ENCODE data around the gene TNFAIP8.
"Not testable (repeated sequence)": the region's sequence is repeated elsewhere in the genome, so short reads cannot be mapped to it uniquely, and the experiment has no call there.

Gene TNFAIP8

DNA sequence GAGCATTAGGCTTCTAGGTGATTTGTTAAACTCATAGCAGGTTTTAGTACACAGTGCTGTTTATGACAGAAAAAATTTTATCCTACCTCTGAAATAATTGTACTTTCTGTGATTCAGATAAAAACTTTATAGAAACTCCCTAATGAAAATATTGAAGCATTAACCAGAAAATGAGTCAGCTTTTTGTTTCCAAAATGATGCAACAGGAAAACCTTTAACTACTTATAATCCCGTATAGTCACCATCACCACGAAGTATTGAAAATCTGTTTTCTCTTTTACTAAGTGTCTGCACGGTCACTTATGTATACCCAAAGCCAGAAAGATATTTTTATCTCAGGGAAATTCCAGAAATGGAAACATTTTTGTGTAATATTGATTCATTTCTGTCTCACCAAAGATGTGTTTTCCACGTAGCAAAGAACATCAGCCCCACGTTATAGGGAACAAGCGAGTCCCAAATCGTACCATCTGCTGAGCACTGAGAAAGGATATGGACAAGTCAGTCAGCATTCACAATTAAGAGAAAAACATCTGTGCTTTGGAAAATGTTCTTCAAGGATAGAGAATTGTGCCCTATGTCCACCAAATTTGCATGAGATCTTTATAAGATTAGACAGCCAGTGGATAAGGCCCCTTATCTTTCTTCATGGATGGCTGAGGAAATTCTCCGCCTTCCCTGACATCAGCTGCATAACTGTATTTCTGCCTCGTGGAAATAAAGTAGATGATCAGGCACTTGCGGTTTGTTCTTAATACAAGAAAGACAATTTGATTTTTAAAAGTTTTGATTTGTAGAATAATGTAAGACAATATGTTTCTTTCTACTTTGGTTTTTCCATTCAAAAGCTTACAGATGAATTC is 41.9 kb downstream of the TNFAIP8 start:
- peak; percentile 39 to 41 for DNase-seq

DNA sequence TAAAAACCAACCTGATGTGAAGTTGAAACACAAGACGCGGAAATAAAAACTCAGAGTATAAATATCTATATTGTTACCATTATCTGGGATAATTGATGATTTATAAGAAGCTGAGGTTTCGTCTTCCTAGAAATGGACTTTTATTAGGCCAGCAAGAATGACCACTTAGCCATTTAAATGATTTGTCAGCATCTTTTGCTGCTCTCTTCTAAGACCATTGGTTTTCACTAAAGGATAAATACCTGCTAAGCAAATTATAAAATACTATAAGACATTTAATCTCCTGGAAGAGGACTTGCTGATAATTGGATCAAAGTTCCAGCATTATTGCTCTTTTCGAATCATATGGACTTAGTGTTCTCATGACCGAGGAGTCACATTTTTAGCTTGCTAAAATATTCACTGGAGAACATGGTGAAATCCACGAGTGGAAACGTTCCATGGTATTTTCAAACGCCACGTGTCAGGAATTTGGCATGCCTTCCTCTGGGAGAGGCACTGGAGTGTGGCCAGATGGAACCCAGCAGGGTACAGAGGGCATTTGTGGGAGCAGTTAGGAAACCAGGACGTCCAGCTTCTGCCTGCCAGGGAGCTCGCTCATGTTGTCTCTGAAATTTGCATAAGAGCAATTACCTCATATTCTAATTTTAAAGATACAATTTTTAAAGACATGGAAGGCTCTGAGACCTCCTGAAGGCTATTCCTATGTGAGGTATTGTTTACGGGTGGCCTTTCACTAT is 43.1 kb downstream of the TNFAIP8 start:
- no peak for DNase-seq

DNA sequence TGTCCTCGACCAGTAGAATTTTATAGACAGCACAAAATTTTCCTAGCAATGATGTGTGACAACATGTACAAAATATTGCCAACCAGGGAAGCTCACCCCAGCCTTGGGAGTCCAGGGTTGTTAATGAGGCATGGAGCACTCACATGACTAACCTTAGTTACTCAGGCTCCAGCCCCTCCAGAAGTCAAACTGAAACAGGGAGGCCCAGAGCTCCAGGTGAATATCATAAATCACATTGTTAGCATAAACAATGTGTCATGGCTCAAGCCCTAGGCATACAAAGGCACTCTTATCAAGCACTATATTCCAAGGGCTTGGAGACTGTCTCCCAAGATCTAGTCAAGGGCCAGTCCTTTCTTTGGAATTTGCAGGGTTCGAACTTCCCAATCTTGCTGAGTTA is 44.4 kb downstream of the TNFAIP8 start:
- no peak for DNase-seq

DNA sequence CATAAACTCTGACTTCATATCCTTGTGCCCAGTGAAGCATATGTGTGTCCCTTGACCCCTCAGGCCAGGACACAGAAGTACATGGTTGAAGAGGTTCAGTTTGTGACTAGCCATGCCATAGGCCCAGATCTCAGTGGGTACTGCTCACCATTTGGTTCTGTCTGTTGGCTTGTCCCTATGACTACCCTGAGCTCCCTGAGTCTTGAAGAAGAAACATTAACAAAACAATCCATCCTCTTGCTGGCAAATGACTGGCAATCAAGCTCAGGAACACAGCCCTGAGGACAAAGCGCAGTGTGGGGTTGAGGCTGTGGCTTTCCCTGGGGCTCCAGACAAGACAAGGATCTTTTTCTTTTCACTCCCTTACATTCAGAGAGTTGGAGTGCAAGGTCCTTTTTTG is 46.3 kb downstream of the TNFAIP8 start:
- DNase-seq: no peak

- no peak for DNase-seq
Observed at GRCh38 chr5:119402555-119402954, 46.7 kb downstream of the TNFAIP8 start.

- no peak for DNase-seq
Observed at GRCh38 chr5:119404033-119404432, 48.2 kb downstream of the TNFAIP8 start.

DNA sequence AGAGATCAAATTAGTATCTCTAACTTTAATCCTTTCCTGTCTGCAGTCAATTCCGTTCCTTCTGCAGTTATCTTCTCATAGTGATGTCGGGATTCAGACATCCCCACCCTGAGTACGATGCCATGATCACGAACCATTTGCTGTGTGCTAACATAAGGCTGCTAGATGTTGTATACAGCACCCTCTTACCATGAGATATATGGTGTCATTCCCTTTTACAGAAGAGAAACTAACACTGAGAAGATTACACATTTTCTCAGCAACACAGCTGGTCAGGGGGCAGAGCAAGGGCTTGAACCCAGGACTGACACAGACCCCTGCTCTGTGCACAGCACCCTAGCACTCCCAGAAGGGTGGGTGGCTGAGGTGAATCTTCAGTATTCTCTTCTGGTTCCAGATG is 49.6 kb downstream of the TNFAIP8 start:
- DNase-seq: no peak

DNA sequence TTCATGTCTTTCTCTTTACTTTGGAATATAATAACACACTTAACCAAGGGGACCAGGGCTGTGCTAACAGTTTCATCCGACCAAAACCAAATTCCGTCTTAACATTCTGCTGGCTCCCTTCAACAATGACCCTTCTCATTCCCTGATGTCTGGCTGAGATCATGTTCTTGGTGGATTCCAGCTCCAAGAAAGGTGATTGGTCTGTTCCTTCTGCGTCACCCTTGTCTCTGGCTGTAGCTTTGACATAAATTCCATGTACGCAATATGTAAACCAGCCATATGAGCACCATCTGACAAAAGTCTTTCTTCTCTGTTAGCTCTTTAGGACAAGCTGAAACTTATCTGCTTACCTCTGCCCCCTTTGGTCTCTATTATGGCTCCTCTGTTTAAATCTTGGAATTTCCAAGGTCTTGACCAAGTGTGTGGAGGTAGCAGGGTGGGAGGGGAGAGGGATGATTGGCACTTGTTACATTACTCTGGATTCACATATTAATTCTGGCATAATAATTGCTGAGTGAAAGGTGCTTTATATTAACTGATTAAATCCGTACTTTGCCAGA is 50.8 kb downstream of the TNFAIP8 start:
- no peak for DNase-seq

- no peak for DNase-seq
Observed at GRCh38 chr5:119409235-119409815, 53.5 kb downstream of the TNFAIP8 start.

- DNase-seq: no peak
Observed at GRCh38 chr5:119410448-119411159, 54.8 kb downstream of the TNFAIP8 start.

GRCh38 chr5:119411361-119412278 is 55.8 kb downstream of the TNFAIP8 start:
- peak; percentile 46 to 69 for DNase-seq

DNA sequence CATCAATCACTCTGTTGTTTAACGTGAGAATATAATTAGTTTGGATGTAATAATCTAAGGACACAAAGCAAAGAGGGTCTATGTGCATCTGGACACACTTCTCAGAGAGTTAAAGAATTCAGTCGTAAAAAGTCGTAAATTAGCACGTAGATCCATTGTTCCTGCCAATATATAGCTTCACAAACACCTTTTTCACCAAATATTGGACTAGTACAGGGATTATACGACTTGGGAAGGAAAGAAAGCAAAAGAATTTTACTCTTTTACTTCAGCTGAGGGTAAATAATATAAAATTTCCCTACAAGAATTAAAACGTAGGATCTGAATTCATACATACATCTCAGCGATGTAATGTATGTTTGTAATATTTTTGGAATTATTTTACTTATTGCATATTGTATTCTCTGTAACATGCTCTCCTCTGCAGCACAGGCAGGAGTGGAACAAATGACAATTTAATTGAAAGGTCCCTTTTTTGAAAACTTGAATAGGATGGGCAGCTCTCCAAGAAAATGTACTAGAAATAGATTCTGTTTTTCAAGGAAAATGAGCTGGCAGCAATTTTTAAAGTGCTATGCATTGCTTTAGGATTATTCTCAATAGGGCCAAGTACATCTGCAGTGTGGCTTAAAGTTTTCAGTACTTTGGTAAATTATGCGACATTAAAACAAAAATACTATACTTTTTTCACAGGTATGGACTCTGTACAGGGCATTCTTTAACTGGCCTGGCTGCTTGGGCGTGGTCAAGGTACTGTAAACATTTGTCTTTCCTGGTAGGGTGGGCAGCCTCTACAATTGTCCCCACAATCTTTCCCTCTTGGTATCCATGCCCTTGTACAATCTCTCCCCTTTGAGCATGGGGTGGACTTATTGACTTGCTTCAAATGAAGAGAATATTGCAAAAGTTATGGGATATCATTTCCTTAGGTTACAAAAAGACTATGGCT is 56.7 kb downstream of the TNFAIP8 start:
- no peak for DNase-seq

- DNase-seq: not testable (repeated sequence)
Observed at GRCh38 chr5:119414124-119414734, 58.4 kb downstream of the TNFAIP8 start.

GRCh38 chr5:119417891-119418605 is 62.2 kb downstream of the TNFAIP8 start:
- DNase-seq: no peak

DNA sequence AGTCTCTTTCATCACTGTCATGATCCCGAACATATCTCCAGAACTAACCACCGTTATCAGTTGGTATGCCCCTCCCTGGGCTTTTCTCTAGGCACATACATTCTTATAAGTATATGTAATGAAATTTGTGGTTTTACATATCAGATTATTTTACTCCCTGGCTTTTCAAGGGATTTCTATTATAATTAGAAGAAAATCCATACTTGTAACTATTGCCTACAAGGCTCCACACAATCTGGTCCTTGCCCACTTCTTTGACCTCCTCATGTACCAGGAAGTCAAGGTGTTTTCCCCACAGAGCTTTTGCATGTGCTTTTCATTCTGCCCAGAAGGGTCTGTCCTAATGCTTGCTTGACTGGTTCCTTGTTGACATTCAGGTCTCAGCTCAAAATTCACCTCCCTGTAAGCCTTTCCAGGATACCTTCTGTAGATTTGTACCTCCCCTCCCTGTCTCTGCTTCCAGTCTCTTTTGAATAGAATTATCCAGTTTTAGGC is 62.8 kb downstream of the TNFAIP8 start:
- DNase-seq: no peak

GRCh38 chr5:119420169-119420568 is 64.3 kb downstream of the TNFAIP8 start:
- DNase-seq: no peak

DNA sequence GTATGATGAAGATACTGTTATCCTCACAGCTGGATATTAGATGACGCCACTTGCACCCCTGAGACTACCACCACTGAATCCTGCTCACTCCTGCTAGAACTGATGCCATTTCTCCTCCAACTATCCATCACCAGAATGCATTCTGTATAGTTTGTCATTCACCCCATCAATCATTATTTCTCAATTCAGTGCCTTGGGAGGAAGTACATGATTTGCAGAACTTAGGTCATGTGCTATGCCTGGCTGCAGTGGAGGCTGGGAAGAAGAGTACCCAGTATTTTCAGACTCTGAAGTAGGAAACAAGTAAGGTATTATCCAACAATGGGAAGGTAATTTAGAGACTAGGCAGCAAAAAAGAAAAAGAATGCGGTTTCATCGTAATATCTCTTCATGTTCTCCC is 70.2 kb downstream of the TNFAIP8 start:
- no peak for DNase-seq

GRCh38 chr5:119427060-119427459 is 71.2 kb downstream of the TNFAIP8 start:
- DNase-seq: no peak

DNA sequence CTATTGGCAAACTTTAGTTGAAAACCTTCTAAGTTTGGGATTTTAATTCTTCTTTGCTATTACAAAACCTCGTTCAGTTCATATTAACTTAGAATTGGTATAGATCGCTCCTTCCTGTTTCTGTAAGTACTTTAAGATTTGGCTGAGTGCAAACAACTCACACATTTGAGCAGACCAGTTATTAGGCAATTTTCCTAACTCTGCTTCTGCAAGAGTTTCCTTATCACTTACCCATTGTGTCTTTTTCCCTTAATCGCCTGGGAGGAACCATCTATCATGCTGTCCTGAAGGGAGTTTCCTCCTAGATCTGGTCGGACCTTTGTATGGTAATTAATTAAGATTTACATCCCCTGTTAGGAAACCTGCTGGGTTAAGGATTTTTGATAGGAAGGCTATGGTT is 71.8 kb downstream of the TNFAIP8 start:
- not testable (repeated sequence) for DNase-seq
